DOHH2 (cell line): ENCODE measurements around the gene TSHZ2.

Experiments
- H3F3A ChIP-seq: fragments of 200-600 bp; sonication (generic), shearing (Covaris generic); 2 replicates; pipeline ENCODE4 v1.6.0; 2016; ENCODE audit warnings: antibody characterized with exemption, mild to moderate bottlenecking; ENCODE audit not compliant: control insufficient read depth, insufficient read depth
- H3K27ac ChIP-seq: fragments of 200-600 bp; sonication (generic); 2 replicates; pipeline ENCODE4 v1.5.1; 2014; ENCODE audit warnings: low read depth, mild to moderate bottlenecking, low read length, moderate library complexity
- H3K27me3 ChIP-seq: fragments of 200-600 bp; sonication (generic); 2 replicates; pipeline ENCODE4 v1.6.1; 2014; ENCODE audit warnings: mild to moderate bottlenecking, low read length, mixed read lengths; ENCODE audit not compliant: control insufficient read depth
- H3K36me3 ChIP-seq: fragments of 200-600 bp; sonication (generic); 2 replicates; pipeline ENCODE4 v1.6.1; 2014; ENCODE audit warnings: mild to moderate bottlenecking, low read length, moderate library complexity, mixed read lengths; ENCODE audit not compliant: control insufficient read depth
- H3K4me1 ChIP-seq: fragments of 200-600 bp; sonication (generic); 2 replicates; pipeline ENCODE4 v1.6.1; 2014; ENCODE audit warnings: mild to moderate bottlenecking, low read length, mixed read lengths; ENCODE audit not compliant: control insufficient read depth
- H3K4me2 ChIP-seq: fragments of 200-600 bp; sonication (generic); 2 replicates; pipeline ENCODE4 v1.6.0; 2014; ENCODE audit warnings: mild to moderate bottlenecking, low read length, moderate library complexity
- H3K4me3 ChIP-seq: fragments of 200-600 bp; sonication (generic); 2 replicates; pipeline ENCODE4 v1.5.1; 2014; ENCODE audit warnings: mild to moderate bottlenecking, low read length, mixed read lengths
- H3K79me2 ChIP-seq: fragments of 200-600 bp; sonication (generic); 2 replicates; pipeline ENCODE4 v1.6.1; 2014; ENCODE audit warnings: mild to moderate bottlenecking, low read length, mixed read lengths; ENCODE audit not compliant: control insufficient read depth
- H3K9me2 ChIP-seq: fragments of 200-600 bp; sonication (generic); replicated peaks from 2 replicates; pipeline ENCODE4 v1.6.1; 2014; ENCODE audit warnings: mild to moderate bottlenecking, low read length, mixed read lengths; ENCODE audit not compliant: control insufficient read depth
- H3K9me3 ChIP-seq: fragments of 200-600 bp; sonication (generic); 2 replicates; pipeline ENCODE4 v1.6.1; 2014; ENCODE audit warnings: antibody characterized with exemption, low read length, mixed read lengths; ENCODE audit not compliant: control insufficient read depth, insufficient read depth
- H4K20me1 ChIP-seq: fragments of 200-600 bp; sonication (generic); 2 replicates; pipeline ENCODE4 v1.6.0; 2014; ENCODE audit warnings: low read depth, mild to moderate bottlenecking, antibody characterized with exemption, low read length, moderate library complexity; ENCODE audit not compliant: control insufficient read depth, insufficient read depth
- CTCF ChIP-seq: fragments of 200-600 bp; sonication (generic); IDR thresholded peaks from one replicate; pipeline ENCODE4 v1.5.1; 2014; ENCODE audit warnings: antibody characterized with exemption, mild to moderate bottlenecking, low read depth, low read length; ENCODE audit not compliant: poor library complexity, severe bottlenecking
- EZH2phosphoT487 ChIP-seq: fragments of 200-600 bp; sonication (generic); IDR thresholded peaks from 2 replicates; pipeline ENCODE4 v1.6.1; 2017; ENCODE audit warnings: borderline replicate concordance, mild to moderate bottlenecking, antibody characterized with exemption, low read length, moderate library complexity, mixed read lengths

TSHZ2 gene

GRCh38 chr20:53304146-53304545 lies 332.0 kb downstream of the TSHZ2 start:
- Histone ChIP-seq H3K4me2 (no peak overlapping the region), H3K27me3 (peaks cover 4% of the 10 kb centered on the region; the same call in 1 of the 2 replicates), H3K9me2 (no peaks in the 10 kb centered on the region), H3K9me3 (no peaks in the 10 kb centered on the region), H4K20me1 (no peaks in the 10 kb centered on the region), H3K36me3 (no peaks in the 10 kb centered on the region), H3K4me1 (no peaks in the 10 kb centered on the region), H3K4me3 (no peak overlapping the region), H3K27ac (no peak overlapping the region), H3F3A (no peaks in the 10 kb centered on the region), H3K79me2 (no peaks in the 10 kb centered on the region)
- TF ChIP-seq EZH2phosphoT487 (no peak), CTCF (no peak)

- Histone ChIP-seq H3K36me3 (no peaks in the 10 kb centered on the region), H3K9me3 (no peaks in the 10 kb centered on the region), H3K4me1 (no peaks in the 10 kb centered on the region), H3K4me2 (no peak overlapping the region), H3K27ac (no peak overlapping the region), H3K27me3 (no peaks in the 10 kb centered on the region), H3K9me2 (no peaks in the 10 kb centered on the region), H3K4me3 (no peak overlapping the region), H4K20me1 (no peaks in the 10 kb centered on the region), H3K79me2 (no peaks in the 10 kb centered on the region), H3F3A (no peaks in the 10 kb centered on the region)
- TF ChIP-seq CTCF (no peak), EZH2phosphoT487 (no peak)
Measured at GRCh38 chr20:53306192-53306805, 334.1 kb downstream of the TSHZ2 start.

GRCh38 chr20:53307964-53308597 lies 335.9 kb downstream of the TSHZ2 start:
- TF ChIP-seq EZH2phosphoT487 (no peak), CTCF (no peak)
- H3K79me2 ChIP-seq, result no peaks in the 10 kb centered on the region
- H3K4me1 ChIP-seq, result no peaks in the 10 kb centered on the region
- H3K36me3 ChIP-seq, result no peaks in the 10 kb centered on the region
- H3K9me2 ChIP-seq, result no peaks in the 10 kb centered on the region
- H3K4me3 ChIP-seq, result no peak overlapping the region
- H3K9me3 ChIP-seq, result no peaks in the 10 kb centered on the region
- H4K20me1 ChIP-seq, result no peaks in the 10 kb centered on the region
- no peak overlapping the region for H3K27ac ChIP-seq
- H3K27me3 ChIP-seq, result no peaks in the 10 kb centered on the region
- H3F3A ChIP-seq, result no peaks in the 10 kb centered on the region
- no peak overlapping the region for H3K4me2 ChIP-seq
